GM19455 (cell line): ENCODE data around the gene CNTN3.

Experiments
- ATAC-seq: cut with Tn5 transposase; IDR thresholded peaks from one replicate; pipeline ENCODE4 v1.9.1; 2021; ENCODE audit not compliant: unreplicated experiment

The CNTN3 gene

GRCh38 chr3:74614107-74614967 lies at the start of gene CNTN3:
Gene CNTN3 (minus strand): TSS chr3:74614659. CDS start chr3:74521112, 93,547 bp downstream.
- ATAC-seq: no peak

DNA sequence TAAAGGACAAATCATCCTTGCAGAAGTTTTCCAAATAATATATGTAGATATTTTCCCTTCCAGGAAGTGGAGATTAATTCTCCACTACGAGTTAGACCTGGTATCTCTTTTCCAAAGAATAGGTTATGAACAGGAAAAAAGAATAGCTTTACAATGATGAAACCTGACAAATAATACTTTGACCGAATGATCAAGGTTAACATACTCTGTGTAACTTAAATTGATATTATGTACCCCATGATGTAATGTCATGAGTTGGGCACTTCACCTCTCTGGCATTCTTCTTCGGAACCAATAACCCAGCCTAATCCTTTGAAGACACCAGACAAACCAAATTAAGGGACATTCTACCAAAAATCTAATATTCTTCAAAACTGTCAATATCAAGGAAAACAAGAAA lies 48.7 kb upstream of the CNTN3 start:
- ATAC-seq: no peak

DNA sequence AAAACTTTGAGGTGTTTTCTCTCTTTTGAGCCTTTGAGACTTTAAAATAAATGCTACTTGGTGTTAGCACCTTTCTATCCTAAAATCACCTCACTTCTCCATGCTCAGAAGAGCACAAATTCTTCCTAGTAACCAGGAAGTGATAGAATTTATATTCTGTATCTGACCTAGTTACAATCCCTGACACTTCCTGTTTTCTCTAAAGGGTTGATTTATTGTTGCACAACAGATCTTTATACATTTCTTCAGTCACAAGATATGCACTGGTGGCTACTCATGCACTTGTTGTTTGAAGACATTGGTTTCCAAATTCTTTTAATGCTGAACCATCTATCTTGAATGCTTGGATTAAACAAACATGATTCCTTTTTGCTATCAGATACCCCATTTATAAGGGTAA lies 47.2 kb upstream of the CNTN3 start:
- ATAC-seq: no peak

GRCh38 chr3:74651885-74652284 lies 37.4 kb upstream of the CNTN3 start:
- ATAC-seq: no peak

- ATAC-seq: no peak
These were observed 36.8 kb upstream of the CNTN3 start for GRCh38 chr3:74651292-74651691.

GRCh38 chr3:74648107-74648506 lies 33.6 kb upstream of the CNTN3 start:
- ATAC-seq: no peak

DNA sequence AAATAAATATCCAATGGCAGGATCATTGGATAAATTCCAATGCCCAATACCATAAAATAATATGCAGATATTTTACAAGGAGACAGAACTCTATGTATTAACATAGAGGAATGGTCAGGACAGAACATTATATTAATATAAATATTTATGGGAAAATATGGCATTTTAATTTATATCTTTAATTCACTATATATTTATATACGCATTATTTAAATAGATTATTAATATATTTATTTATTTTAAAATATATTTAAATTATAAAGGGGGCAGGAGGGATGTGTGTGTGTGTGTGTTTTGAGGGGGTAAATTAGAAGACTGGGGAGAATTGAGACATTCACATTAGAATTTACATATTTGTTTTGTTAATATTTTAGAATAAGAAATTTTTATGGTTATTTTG lies 31.6 kb upstream of the CNTN3 start:
- no peak for ATAC-seq

- ATAC-seq: no peak
These were observed 29.2 kb upstream of the CNTN3 start for GRCh38 chr3:74643636-74644035.

DNA sequence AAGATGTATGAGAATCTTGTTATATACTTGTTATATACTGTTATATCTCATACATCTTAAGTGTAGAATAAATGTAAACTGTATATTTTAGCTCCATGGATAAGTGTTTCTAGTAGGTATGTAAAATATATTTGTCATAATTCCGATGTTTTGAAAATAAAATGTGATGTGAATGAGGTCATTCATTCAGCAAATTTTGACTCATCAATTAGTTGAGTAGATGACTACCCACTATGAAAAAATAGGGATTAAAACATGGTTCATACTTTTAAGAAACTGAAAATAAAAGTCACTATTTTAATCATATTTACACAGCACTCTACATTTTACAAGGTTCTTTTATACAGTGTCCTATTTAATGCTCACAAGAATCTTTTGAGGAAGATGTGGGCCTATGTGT lies 28.4 kb upstream of the CNTN3 start:
- ATAC-seq: no peak

DNA sequence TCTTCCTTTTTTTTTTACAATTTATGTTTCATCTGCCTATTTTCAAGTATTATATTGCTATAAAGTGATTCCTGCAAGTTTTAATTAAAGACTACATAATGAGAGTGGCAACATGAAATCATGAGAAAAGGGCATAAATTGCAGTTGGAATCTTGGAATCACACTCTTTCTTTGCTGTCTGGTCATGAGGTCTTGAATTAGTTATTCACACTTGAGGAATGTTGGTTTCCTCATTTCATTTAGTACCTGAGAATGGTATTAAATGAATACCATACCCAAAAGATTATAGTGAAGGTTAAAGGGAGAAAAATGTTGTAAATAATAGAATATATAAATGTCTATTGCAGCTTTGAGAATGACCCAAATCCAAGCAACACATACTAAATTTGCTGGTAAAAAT lies 25.8 kb upstream of the CNTN3 start:
- ATAC-seq: no peak

GRCh38 chr3:74639681-74640080 lies 25.2 kb upstream of the CNTN3 start:
- ATAC-seq: no peak

DNA sequence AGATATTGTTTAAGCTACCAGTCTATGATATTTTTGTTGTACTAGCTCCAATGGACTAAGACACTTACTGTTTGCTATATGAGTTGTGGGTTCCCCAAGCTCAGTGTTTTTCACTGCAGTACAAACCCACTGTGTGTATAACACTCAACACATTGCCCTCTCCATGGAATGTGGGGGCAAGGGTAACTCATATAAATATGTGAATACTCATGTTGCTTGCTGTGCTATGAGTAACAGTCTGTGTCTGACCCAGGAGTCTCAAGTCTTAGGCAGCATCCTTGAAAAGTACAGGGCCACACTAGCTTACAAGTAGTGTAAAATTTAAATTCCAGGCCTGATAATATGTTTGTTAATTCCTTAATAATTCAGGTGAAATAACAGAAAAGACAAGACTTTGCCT lies 22.5 kb upstream of the CNTN3 start:
- no peak for ATAC-seq

DNA sequence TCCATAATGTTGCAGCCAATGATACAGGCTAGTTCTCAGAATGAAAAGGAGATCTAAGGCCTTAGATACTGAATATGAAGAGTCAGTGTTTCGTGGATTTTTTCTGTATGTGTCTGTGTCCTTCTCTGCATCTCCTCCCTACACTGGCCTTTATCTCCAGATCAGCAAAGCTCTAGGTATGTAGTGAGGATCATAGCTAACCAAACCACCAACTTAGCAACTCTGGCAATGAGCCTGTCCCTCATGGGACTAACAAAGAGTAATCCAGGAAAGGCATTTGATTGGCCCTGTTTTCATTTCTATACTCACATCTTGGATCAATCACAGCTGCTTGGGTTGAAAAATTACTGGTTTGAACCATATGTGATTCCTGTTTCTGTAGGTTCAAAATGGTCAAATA lies 18.6 kb upstream of the CNTN3 start:
- no peak for ATAC-seq

DNA sequence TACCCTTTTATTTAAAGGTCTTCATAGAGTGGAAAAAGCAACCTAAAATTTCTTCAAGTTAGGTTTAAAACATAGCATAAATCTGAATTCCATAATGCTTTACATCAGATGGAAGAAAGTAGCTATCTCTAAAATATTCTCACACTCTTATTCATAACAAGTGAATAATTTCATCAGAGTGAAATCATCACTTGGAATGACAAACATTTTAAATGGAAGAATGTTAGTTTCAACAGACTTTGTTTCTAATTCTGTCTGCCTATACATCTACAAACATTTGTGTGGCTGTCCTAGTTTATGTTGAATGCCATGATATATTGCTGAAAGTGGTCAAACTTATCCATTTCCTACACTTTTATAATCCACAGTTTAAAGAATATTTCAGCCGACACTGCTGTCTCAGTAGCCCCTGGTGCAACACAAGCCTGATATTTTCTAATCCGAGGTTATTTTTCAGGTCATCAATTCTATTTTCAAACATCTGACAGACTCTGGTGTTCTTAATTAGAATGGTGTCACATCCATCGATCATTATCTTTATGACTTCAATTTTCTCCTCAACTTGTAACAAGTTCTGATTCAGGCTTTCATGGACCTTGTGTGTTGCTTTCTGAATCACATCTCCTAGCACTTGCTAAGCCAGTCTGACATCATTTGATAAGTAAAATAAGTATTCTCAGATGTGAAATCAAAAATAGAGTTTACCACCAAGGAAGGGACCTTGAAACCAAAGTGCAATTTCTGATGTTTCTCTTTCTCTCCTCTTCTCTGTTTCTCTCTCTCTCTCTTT lies 17.1 kb upstream of the CNTN3 start:
- ATAC-seq: no peak

DNA sequence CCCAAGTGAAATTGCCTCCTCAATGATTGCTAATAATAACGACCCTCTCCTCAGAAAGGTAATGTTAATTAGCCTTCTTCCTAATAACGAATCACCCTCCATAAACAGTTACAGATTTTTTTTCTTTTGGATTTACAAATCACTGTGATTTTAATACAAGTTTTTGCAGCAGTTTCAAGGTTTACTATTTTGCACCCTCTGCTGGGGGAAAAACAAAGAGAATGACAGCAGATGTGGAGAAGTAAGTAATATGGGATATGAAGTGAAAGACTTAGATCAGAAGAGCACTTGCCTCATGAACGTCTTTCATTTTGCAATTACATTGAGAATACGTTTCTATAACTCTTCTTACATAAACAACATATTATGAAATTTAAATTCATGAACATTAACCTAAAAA lies 16.1 kb upstream of the CNTN3 start:
- ATAC-seq: no peak

- no peak for ATAC-seq
These were observed 11.6 kb upstream of the CNTN3 start for GRCh38 chr3:74626011-74626410.

GRCh38 chr3:74624301-74624700 lies 9.8 kb upstream of the CNTN3 start:
- ATAC-seq: no peak

GRCh38 chr3:74623261-74623836 lies 8.9 kb upstream of the CNTN3 start:
- no peak for ATAC-seq

- ATAC-seq: no peak
These were observed 7.1 kb upstream of the CNTN3 start for GRCh38 chr3:74621581-74621980.

- ATAC-seq: no peak
These were observed 3.3 kb upstream of the CNTN3 start for GRCh38 chr3:74617776-74618175.

DNA sequence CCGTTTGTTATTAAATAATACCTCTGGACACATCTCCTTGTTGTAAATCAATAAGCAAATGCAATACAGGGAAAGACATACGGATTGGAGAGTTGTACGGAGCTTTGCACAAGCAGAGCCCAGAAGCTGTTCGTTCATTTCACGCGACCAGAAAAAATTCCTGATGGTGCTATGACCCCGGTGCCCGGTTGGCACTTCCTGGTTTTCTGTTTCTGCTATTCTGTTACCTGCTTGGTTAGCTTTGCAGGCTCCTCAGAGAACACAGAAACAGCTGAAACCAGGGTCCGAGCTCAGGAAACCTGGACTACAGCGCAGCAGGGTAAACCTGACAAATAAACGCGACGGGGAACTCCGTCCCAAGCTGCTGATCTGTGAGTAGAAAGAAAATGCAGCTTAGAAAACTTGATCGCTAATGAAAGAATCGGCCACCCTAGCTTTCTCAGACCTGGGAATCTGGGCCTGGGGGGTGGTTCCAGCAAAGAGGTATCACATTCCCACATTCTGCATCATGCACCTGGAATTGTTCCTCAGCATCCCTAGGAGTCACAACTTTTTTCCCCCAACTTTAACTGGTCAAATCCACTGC lies 845 bp downstream of the CNTN3 start:
- no peak for ATAC-seq

GRCh38 chr3:74613060-74613459 lies 1.4 kb downstream of the CNTN3 start:
- no peak for ATAC-seq
